IMR-90 (cell line): ENCODE measurements around the gene CATSPERZ. TPM values are rescaled to one million over a fixed set of nuclear protein-coding genes. Genes with fewer than 3 reads are reported as not detected.

Source experiments
- ATAC-seq: fragments of 200-7000 bp; cut with Tn5 transposase; 2 replicates; pipeline ENCODE4 v1.9.1; 2020; ENCODE audit warnings: low read depth, mild to moderate bottlenecking, moderate library complexity
- BruUV-seq: library from RNA; stranded (reverse); fragments of 400-500 nt; replicated peaks from 2 replicates; lab custom pipeline; 2021; lab: Mats Ljungman, UMichigan
- CTCF ChIA-PET: fragments of 300-600 bp; formaldehyde crosslinking; extraction: SDS; loops from one replicate; lab custom pipeline; 2021; ENCODE audit warnings: antibody characterized with exemption; lab: Yijun Ruan, JAX
- POLR2A ChIA-PET: fragments of 300-600 bp; sonication (Branson Sonifier 250); formaldehyde crosslinking; loops from one replicate; lab custom pipeline; 2022; ENCODE audit warnings: antibody characterized with exemption; ENCODE audit not compliant: unreplicated experiment; lab: Charles Lee
- DNase-seq: peaks from one replicate; pipeline ENCODE4 v3.0.0; 2013
- H2AFZ ChIP-seq: replicated peaks from 2 replicates; pipeline ENCODE3; 2013; ENCODE audit warnings: low read length, mild to moderate bottlenecking; ENCODE audit not compliant: poor library complexity
- H2AK5ac ChIP-seq: 2 replicates; pipeline ENCODE4 v1.6.1; 2013; ENCODE audit warnings: low read depth, low read length, inconsistent platforms
- H2AK9ac ChIP-seq: replicated peaks from 2 replicates; pipeline ENCODE3; 2013; ENCODE audit warnings: mild to moderate bottlenecking, low read depth, low read length, moderate library complexity; ENCODE audit not compliant: poor library complexity
- H2BK120ac ChIP-seq: 2 replicates; pipeline ENCODE4 v1.6.1; 2013; ENCODE audit warnings: low read depth, low read length, inconsistent platforms
- H2BK15ac ChIP-seq: 3 replicates; pipeline ENCODE4 v1.6.1; 2013; ENCODE audit warnings: low read depth, low read length, inconsistent platforms
- H2BK20ac ChIP-seq: 2 replicates; pipeline ENCODE4 v1.6.1; 2013; ENCODE audit warnings: low read depth, mild to moderate bottlenecking, inconsistent platforms, low read length, moderate library complexity
- H2BK5ac ChIP-seq: 2 replicates; pipeline ENCODE4 v1.6.1; 2013; ENCODE audit warnings: mild to moderate bottlenecking, low read depth, low read length, inconsistent platforms; ENCODE audit not compliant: poor library complexity, severe bottlenecking
- H3K14ac ChIP-seq: replicated peaks from 2 replicates; pipeline ENCODE4 v1.6.1; 2013; ENCODE audit warnings: low read depth, low read length, inconsistent platforms
- H3K18ac ChIP-seq: 2 replicates; pipeline ENCODE4 v1.6.1; 2013; ENCODE audit warnings: low read depth, low read length, control low read depth
- H3K23ac ChIP-seq: 2 replicates; pipeline ENCODE4 v1.6.1; 2013; ENCODE audit warnings: low read depth, low read length, inconsistent platforms
- H3K27ac ChIP-seq: 2 replicates; pipeline ENCODE4 v1.5.1; 2013; ENCODE audit warnings: mild to moderate bottlenecking, control low read depth, low read length; ENCODE audit not compliant: insufficient read depth
- H3K27me3 ChIP-seq: 2 replicates; pipeline ENCODE4 v1.6.1; 2013; ENCODE audit warnings: low read length; ENCODE audit not compliant: control insufficient read depth, insufficient read depth
- H3K36me3 ChIP-seq: 2 replicates; pipeline ENCODE4 v1.6.1; 2013; ENCODE audit warnings: low read length, mixed read lengths; ENCODE audit not compliant: control insufficient read depth, insufficient read depth
- H3K4ac ChIP-seq: 2 replicates; pipeline ENCODE4 v1.6.1; 2013; ENCODE audit warnings: low read depth, low read length, inconsistent platforms
- H3K4me1 ChIP-seq: 2 replicates; pipeline ENCODE4 v1.6.1; 2013; ENCODE audit warnings: low read length, mixed read lengths; ENCODE audit not compliant: control insufficient read depth, insufficient read depth
- H3K4me2 ChIP-seq: 2 replicates; pipeline ENCODE4 v1.6.1; 2013; ENCODE audit warnings: low read depth, mild to moderate bottlenecking, control low read depth, low read length, moderate library complexity
- H3K4me3 ChIP-seq: 2 replicates; pipeline ENCODE4 v1.5.1; 2013; ENCODE audit warnings: low read depth, mild to moderate bottlenecking, control low read depth, low read length, moderate library complexity; ENCODE audit not compliant: insufficient read depth
- H3K56ac ChIP-seq: 2 replicates; pipeline ENCODE4 v1.6.1; 2013; ENCODE audit warnings: low read length, inconsistent platforms; ENCODE audit not compliant: insufficient read depth; ENCODE audit errors: extremely low read depth
- H3K79me1 ChIP-seq, 2 experiments: 2 replicates each; pipeline ENCODE4 v1.6.1; 2013; ENCODE audit warnings: low read length in 2 of 2, inconsistent platforms in 1 of 2, low read depth in 1 of 2
- H3K9ac ChIP-seq: 2 replicates; pipeline ENCODE4 v1.6.1; 2013; ENCODE audit warnings: low read depth, low read length, control low read depth
- H3K9me1 ChIP-seq: 2 replicates; pipeline ENCODE4 v1.6.1; 2013; ENCODE audit warnings: low read length, inconsistent platforms; ENCODE audit not compliant: insufficient read depth
- H3K9me3 ChIP-seq: 2 replicates; pipeline ENCODE4 v1.6.1; 2013; ENCODE audit warnings: low read length; ENCODE audit not compliant: control insufficient read depth, insufficient read depth
- H4K20me1 ChIP-seq: 2 replicates; pipeline ENCODE4 v1.6.1; 2013; ENCODE audit warnings: low read length, inconsistent platforms; ENCODE audit not compliant: insufficient read depth
- H4K5ac ChIP-seq: 2 replicates; pipeline ENCODE4 v1.6.1; 2013; ENCODE audit warnings: mild to moderate bottlenecking, low read depth, low read length, control low read depth
- H4K8ac ChIP-seq, 2 experiments: 2 replicates each; pipeline ENCODE4 v1.6.1; 2013; ENCODE audit warnings: low read depth in 2 of 2, low read length in 2 of 2, control low read depth in 1 of 2, inconsistent platforms in 1 of 2
- H4K91ac ChIP-seq: 2 replicates; pipeline ENCODE4 v1.6.1; 2013; ENCODE audit warnings: low read depth, low read length, inconsistent platforms; ENCODE audit not compliant: insufficient read depth
- MAFK ChIP-seq: IDR thresholded peaks from 2 replicates; pipeline ENCODE4 v1.6.1; 2012; ENCODE audit warnings: low read depth, low read length, improper control_type of control experiment
- MAZ ChIP-seq: IDR thresholded peaks from 2 replicates; pipeline ENCODE4 v1.6.1; 2012; ENCODE audit warnings: low read depth, mild to moderate bottlenecking, low read length, improper control_type of control experiment, moderate library complexity, borderline replicate concordance
- POLR2A ChIP-seq: IDR thresholded peaks from 2 replicates; pipeline ENCODE4 v1.6.1; 2012; ENCODE audit warnings: mild to moderate bottlenecking, low read depth, low read length
- RCOR1 ChIP-seq: IDR thresholded peaks from 2 replicates; pipeline ENCODE4 v1.6.1; 2012; ENCODE audit warnings: mild to moderate bottlenecking, low read length, improper control_type of control experiment; ENCODE audit not compliant: insufficient replicate concordance
- WGBS, 2 experiments: methylation state at CpG; one replicate each; pipeline versions ENCODE4 v1.1.5 to v1.1.7; 2013; ENCODE audit warnings: missing lambda C conversion rate in 2 of 2; ENCODE audit not compliant: insufficient read length in 1 of 2; ENCODE audit errors: extremely low coverage in 2 of 2; 5-methylcytosine and 5-hydroxymethylcytosine counted together
- dilution Hi-C: fragments of 300-500 bp; cut with HindIII; formaldehyde crosslinking; loops from one replicate; pipeline ENCODE4 v1.14.3; 2018; ENCODE audit warnings: low sequenced_read_pairs; ENCODE audit not compliant: unreplicated experiment
- in situ Hi-C: fragments of 300-500 bp; cut with MboI; formaldehyde crosslinking; loops from 3 replicates; pipeline ENCODE4 v1.14.3; 2019; ENCODE audit warnings: low sequenced_read_pairs, inconsistent platforms, mixed read lengths
- intact Hi-C: fragments of 100-400 bp; cut with micrococcal nuclease; formaldehyde crosslinking; loops from 2 replicates; pipeline ENCODE4 v1.10.0; 2022
- polyA plus RNA-seq, 3 experiments: library from polyadenylated mRNA; depleted of rRNA; stranded (reverse); fragments of >200 nt; gene quantifications; 2 replicates each; pipeline ENCODE4 v1.2.3, GENCODE V29; 2012; ENCODE audit warnings: low replicate concordance in 1 of 3
- total RNA-seq: library from RNA; depleted of rRNA; stranded (reverse); fragments of >200 nt; gene quantifications from 2 replicates; pipeline ENCODE4 v1.2.3, GENCODE V29; 2012
- TF ChIP-seq, protein P1 (sequence below): fragments of 150-350 bp; IDR thresholded peaks from 2 replicates; pipeline ENCODE4 v1.6.1; 2017; ENCODE audit warnings: mild to moderate bottlenecking, antibody characterized with exemption, low read length, low read depth

CATSPERZ gene
- total and polyA plus RNA-seq, 2 of the 4 experiments (the other 2 are of a cell fraction) = not detected

DNA sequence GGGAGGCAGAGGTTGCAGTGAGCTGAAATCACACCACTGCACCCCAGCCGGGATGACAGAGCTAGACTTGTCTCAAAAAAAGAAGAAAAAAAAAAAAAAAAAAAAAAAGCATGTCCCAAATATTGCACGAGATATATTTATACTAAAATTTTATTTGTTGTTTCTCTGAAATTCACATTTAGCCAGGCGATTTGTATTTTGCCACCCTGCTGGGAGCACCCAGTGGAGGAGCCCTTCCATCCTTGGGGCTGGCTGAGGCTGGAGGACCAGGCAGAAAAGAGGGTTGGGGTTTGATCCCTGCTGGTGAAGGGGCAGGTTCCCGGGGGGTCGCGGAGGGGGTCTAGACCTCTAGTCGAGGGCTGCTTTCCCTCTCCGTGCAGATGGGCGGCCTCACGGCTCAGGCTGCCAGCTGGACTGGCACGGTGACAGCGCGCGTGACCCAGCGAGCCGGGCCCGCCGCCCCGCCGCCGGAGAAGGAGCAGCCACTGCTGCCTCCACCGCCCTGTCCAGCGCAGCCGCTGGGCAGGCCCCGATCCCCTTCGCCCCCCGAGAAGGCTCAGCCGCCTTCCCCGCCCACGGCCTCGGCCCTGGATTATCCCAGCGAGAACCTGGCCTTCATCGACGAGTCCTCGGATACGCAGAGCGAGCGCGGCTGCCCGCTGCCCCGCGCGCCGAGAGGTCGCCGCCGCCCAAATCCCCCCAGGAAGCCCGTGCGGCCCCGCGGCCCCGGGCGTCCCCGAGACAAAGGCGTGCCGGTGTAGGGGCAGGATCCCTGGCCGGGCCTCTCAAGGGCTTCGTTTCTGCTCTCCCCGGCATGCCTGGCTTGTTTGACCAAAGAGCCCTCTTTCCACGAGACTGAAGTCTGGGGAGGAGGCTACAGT lies 952 bp upstream of the CATSPERZ start:
- Histone ChIP-seq H2AK5ac (no peak overlapping the region), H3K23ac (no peak overlapping the region), H3K18ac (no peak overlapping the region), H2BK20ac (no peak overlapping the region), H3K4me2 (peak overlapping the region; percentile 18; the same call in 1 of the 2 replicates), H4K8ac (no peak overlapping the region), H4K20me1 (peaks cover 5% of the 10 kb centered on the region; the same call in 1 of the 2 replicates), H2BK120ac (no peak overlapping the region), H3K4me3 (peak overlapping the region; percentile 7; the same call in 1 of the 2 replicates), H3K27ac (no peak overlapping the region), H4K5ac (no peak overlapping the region), H2BK5ac (no peak overlapping the region), H2AK9ac (no peak overlapping the region), H3K14ac (no peak overlapping the region), H3K4ac (no peak overlapping the region), H3K56ac (no peak overlapping the region), H3K36me3 (no peaks in the 10 kb centered on the region), H2BK15ac (no peak overlapping the region), H3K9ac (no peak overlapping the region), H4K91ac (no peak overlapping the region), H3K9me3 (no peaks in the 10 kb centered on the region), H3K4me1 (peaks cover 7% of the 10 kb centered on the region), H3K9me1 (no peaks in the 10 kb centered on the region), H3K79me1 (no peaks in the 10 kb centered on the region), H2AFZ (peak overlapping the region; percentile 78), H3K27me3 (peaks cover 65% of the 10 kb centered on the region)
- ATAC-seq = peak; percentile 14; the same call in 1 of the 2 replicates
- dilution Hi-C loops = no loop called here
- no TSS peak for BruUV-seq
- CTCF ChIA-PET = no interaction called here
- DNase-seq = no peak
- 5% methylated on average over 46 of the region's 60 CpGs; no CpG with 5 or more reads in 1 of the 2 experiments for WGBS, 2 experiments
- POLR2A ChIA-PET = no interaction called here
- in situ Hi-C loops = no loop called here
- no peak for TF ChIP-seq RCOR1
- no peak for TF ChIP-seq POLR2A
- TF ChIP-seq, protein P1, sequence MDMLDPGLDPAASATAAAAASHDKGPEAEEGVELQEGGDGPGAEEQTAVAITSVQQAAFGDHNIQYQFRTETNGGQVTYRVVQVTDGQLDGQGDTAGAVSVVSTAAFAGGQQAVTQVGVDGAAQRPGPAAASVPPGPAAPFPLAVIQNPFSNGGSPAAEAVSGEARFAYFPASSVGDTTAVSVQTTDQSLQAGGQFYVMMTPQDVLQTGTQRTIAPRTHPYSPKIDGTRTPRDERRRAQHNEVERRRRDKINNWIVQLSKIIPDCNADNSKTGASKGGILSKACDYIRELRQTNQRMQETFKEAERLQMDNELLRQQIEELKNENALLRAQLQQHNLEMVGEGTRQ = no peak
- no peak for TF ChIP-seq MAZ
- no peak for TF ChIP-seq MAFK
- intact Hi-C loops = no loop called here
